ENCODE measurements around the gene NCF2. TPM values are rescaled to one million over a fixed set of nuclear protein-coding genes. Genes with fewer than 3 reads are reported as not detected.

Gene NCF2
- total RNA-seq, 4 donors from 2014 or later: 0.39 to 5.0 (median 3.4) TPM

- no peak for ATAC-seq
- in situ Hi-C loops (cut with MboI; ENCODE audit: low sequenced_read_pairs in 4 of 4) (no loop called here), intact Hi-C loops (cut with DNase I; ENCODE audit: low total_unique reads) (no loop called here)
- Histone ChIP-seq H3K27me3 (no peaks in the 10 kb centered on the region), H3K4me1 (no peaks in the 10 kb centered on the region), H3K9me3 (no peaks in the 10 kb centered on the region), H3K36me3 (no peaks in the 10 kb centered on the region), H3K27ac (no peak overlapping the region), H3K4me3 (no peak overlapping the region)
- no peak for DNase-seq
- TF ChIP-seq POLR2A (IDR thresholded peaks at IDR 0.05): no peak
- no peak for TF ChIP-seq CTCF (IDR thresholded peaks at IDR 0.05 in 4 of 5, conservative IDR thresholded peaks at IDR 0.05 in 1 of 5)
Observed at GRCh38 chr1:183571678-183572268, 18.5 kb downstream of the NCF2 start.

GRCh38 chr1:183570451-183570850 lies 19.8 kb downstream of the NCF2 start:
- DNase-seq (no peak), ATAC-seq (no peak)
- Histone ChIP-seq H3K4me1 (no peaks in the 10 kb centered on the region), H3K27me3 (no peaks in the 10 kb centered on the region), H3K36me3 (no peaks in the 10 kb centered on the region), H3K27ac (no peak overlapping the region), H3K4me3 (no peak overlapping the region), H3K9me3 (no peaks in the 10 kb centered on the region)
- TF ChIP-seq POLR2A (IDR thresholded peaks at IDR 0.05) (no peak), CTCF (IDR thresholded peaks at IDR 0.05 in 4 of 5, conservative IDR thresholded peaks at IDR 0.05 in 1 of 5) (no peak)
- intact Hi-C loops (cut with DNase I; ENCODE audit: low total_unique reads): no loop called here
- in situ Hi-C loops (cut with MboI; ENCODE audit: low sequenced_read_pairs in 4 of 4): no loop called here

GRCh38 chr1:183569801-183570200 lies 20.5 kb downstream of the NCF2 start:
- Histone ChIP-seq H3K4me3 (no peak overlapping the region), H3K36me3 (no peaks in the 10 kb centered on the region), H3K27ac (no peak overlapping the region), H3K4me1 (no peaks in the 10 kb centered on the region), H3K9me3 (no peaks in the 10 kb centered on the region), H3K27me3 (no peaks in the 10 kb centered on the region)
- intact Hi-C loops (cut with DNase I; ENCODE audit: low total_unique reads): no loop called here
- DNase-seq (no peak), ATAC-seq (no peak)
- TF ChIP-seq CTCF (IDR thresholded peaks at IDR 0.05 in 4 of 5, conservative IDR thresholded peaks at IDR 0.05 in 1 of 5): no peak
- TF ChIP-seq POLR2A (IDR thresholded peaks at IDR 0.05): no peak
- in situ Hi-C loops (cut with MboI; ENCODE audit: low sequenced_read_pairs in 4 of 4): no loop called here

GRCh38 chr1:183569141-183569540 lies 21.1 kb downstream of the NCF2 start:
- Histone ChIP-seq H3K4me1 (no peaks in the 10 kb centered on the region), H3K27me3 (no peaks in the 10 kb centered on the region), H3K36me3 (no peaks in the 10 kb centered on the region), H3K4me3 (no peak overlapping the region), H3K9me3 (no peaks in the 10 kb centered on the region), H3K27ac (peak overlapping the region in 3 of 4 donors; percentile 41 to 62 (median 44))
- no peak for ATAC-seq
- no peak for TF ChIP-seq CTCF (IDR thresholded peaks at IDR 0.05 in 4 of 5, conservative IDR thresholded peaks at IDR 0.05 in 1 of 5)
- intact Hi-C loops (cut with DNase I; ENCODE audit: low total_unique reads) (no loop called here), in situ Hi-C loops (cut with MboI; ENCODE audit: low sequenced_read_pairs in 4 of 4) (no loop called here)
- no peak for DNase-seq
